ENCODE measurements around the gene TMEM273. TPM values are rescaled to one million over a fixed set of nuclear protein-coding genes. Genes with fewer than 3 reads are reported as not detected.

Gene TMEM273
- total and polyA plus RNA-seq, 8 donors: 5.5 to 46.9 (median 7.0) TPM

- H3K27ac ChIP-seq: no peak overlapping the region
- no peak overlapping the region for H3K4me3 ChIP-seq
- no peaks in the 10 kb centered on the region for H3K36me3 ChIP-seq
- H3K4me1 ChIP-seq: no peaks in the 10 kb centered on the region
- no peak for ATAC-seq
- H3K27me3 ChIP-seq: no peaks in the 10 kb centered on the region
- intact Hi-C loops (cut with DNase I): no loop called here
- H3K9me3 ChIP-seq: no peaks in the 10 kb centered on the region
- TF ChIP-seq CTCF (IDR thresholded peaks at IDR 0.05): no peak
- DNase-seq: no peak
Observed at GRCh38 chr10:49129376-49129775, 58.8 kb downstream of the TMEM273 start.

GRCh38 chr10:49128854-49129253 is 59.3 kb downstream of the TMEM273 start:
- ATAC-seq (no peak), DNase-seq (no peak)
- intact Hi-C loops (cut with DNase I): no loop called here
- Histone ChIP-seq H3K27ac (no peak overlapping the region), H3K4me3 (no peak overlapping the region), H3K4me1 (no peaks in the 10 kb centered on the region), H3K36me3 (no peaks in the 10 kb centered on the region), H3K27me3 (no peaks in the 10 kb centered on the region), H3K9me3 (no peaks in the 10 kb centered on the region)
- no peak for TF ChIP-seq CTCF (IDR thresholded peaks at IDR 0.05)

GRCh38 chr10:49123981-49124950 is 63.9 kb downstream of the TMEM273 start:
- no peaks in the 10 kb centered on the region for H3K27me3 ChIP-seq
- TF ChIP-seq CTCF (IDR thresholded peaks at IDR 0.05): no peak
- H3K36me3 ChIP-seq: no peaks in the 10 kb centered on the region
- ATAC-seq (no peak), DNase-seq (no peak)
- H3K4me3 ChIP-seq: no peak overlapping the region
- H3K27ac ChIP-seq: no peak overlapping the region
- H3K9me3 ChIP-seq: no peaks in the 10 kb centered on the region
- intact Hi-C loops (cut with DNase I): no loop called here
- H3K4me1 ChIP-seq: no peaks in the 10 kb centered on the region

- no peak for TF ChIP-seq CTCF (IDR thresholded peaks at IDR 0.05)
- intact Hi-C loops (cut with DNase I): no loop called here
Observed at GRCh38 chr10:49120911-49121310, 67.3 kb downstream of the TMEM273 start.

GRCh38 chr10:49119746-49120145 is 68.4 kb downstream of the TMEM273 start:
- peaks cover 0 to 9% of the 10 kb centered on the region in 2 donors for H3K4me1 ChIP-seq
- intact Hi-C loops (cut with DNase I): no loop called here
- DNase-seq (no peak), ATAC-seq (no peak)
- H3K27me3 ChIP-seq: peaks cover 0 to 11% of the 10 kb centered on the region in 2 donors
- H3K27ac ChIP-seq: no peak overlapping the region
- H3K36me3 ChIP-seq: no peaks in the 10 kb centered on the region
- no peak for TF ChIP-seq CTCF (IDR thresholded peaks at IDR 0.05)
- H3K4me3 ChIP-seq: no peak overlapping the region
- no peaks in the 10 kb centered on the region for H3K9me3 ChIP-seq

More at GRCh38 chr10:49120911-49121310, 67.3 kb downstream of the TMEM273 start:
- Histone ChIP-seq H3K9me3 (no peaks in the 10 kb centered on the region), H3K27me3 (peaks cover 0 to 2% of the 10 kb centered on the region in 2 donors), H3K4me3 (no peak overlapping the region), H3K4me1 (peaks cover 0 to 1% of the 10 kb centered on the region in 2 donors), H3K27ac (no peak overlapping the region), H3K36me3 (no peaks in the 10 kb centered on the region)
- ATAC-seq (no peak), DNase-seq (no peak)

Data from left lung (tissue), 10 donors.